ENCODE measurements around the gene PDHX.

PDHX gene

GRCh38 chr11:34959770-34960169, 43.4 kb downstream of the PDHX start:
- DNase-seq (ENCODE audit: low spot score): no peak
- TF ChIP-seq CTCF (IDR thresholded peaks at IDR 0.05; ENCODE audit: extremely low read depth, missing control alignments): no peak

GRCh38 chr11:34960277-34960676, 43.9 kb downstream of the PDHX start:
- no peak for DNase-seq (ENCODE audit: low spot score)
- TF ChIP-seq CTCF (IDR thresholded peaks at IDR 0.05; ENCODE audit: extremely low read depth, missing control alignments): no peak

GRCh38 chr11:34962034-34962433, 45.6 kb downstream of the PDHX start:
- no peak for DNase-seq (ENCODE audit: low spot score)
- no peak for TF ChIP-seq CTCF (IDR thresholded peaks at IDR 0.05; ENCODE audit: extremely low read depth, missing control alignments)

GRCh38 chr11:34963351-34963750, 46.9 kb downstream of the PDHX start:
- no peak for DNase-seq (ENCODE audit: low spot score)
- TF ChIP-seq CTCF (IDR thresholded peaks at IDR 0.05; ENCODE audit: extremely low read depth, missing control alignments): no peak

- TF ChIP-seq CTCF (IDR thresholded peaks at IDR 0.05; ENCODE audit: extremely low read depth, missing control alignments): no peak
- DNase-seq (ENCODE audit: low spot score): no peak
Observed at GRCh38 chr11:34964610-34965331, 48.4 kb downstream of the PDHX start.

- TF ChIP-seq CTCF (IDR thresholded peaks at IDR 0.05; ENCODE audit: extremely low read depth, missing control alignments): no peak
- no peak for DNase-seq (ENCODE audit: low spot score)
Observed at GRCh38 chr11:34968862-34969261, 52.4 kb downstream of the PDHX start.

GRCh38 chr11:34970033-34970432, 53.6 kb downstream of the PDHX start:
- DNase-seq (ENCODE audit: low spot score): no peak
- TF ChIP-seq CTCF (IDR thresholded peaks at IDR 0.05; ENCODE audit: extremely low read depth, missing control alignments): no peak
